ENCODE results near the gene MACO1.
"Not testable (repeated sequence)": the region's sequence is repeated elsewhere in the genome, so short reads cannot be mapped to it uniquely, and the experiment has no call there.

- not testable (repeated sequence) for TF ChIP-seq CTCF (IDR thresholded peaks at IDR 0.05; ENCODE audit: low read length); EZH2 (optimal IDR thresholded peaks at IDR 0.05; ENCODE audit: low read depth, low read length); EZH2phosphoT487 (IDR thresholded peaks at IDR 0.05; ENCODE audit: low read length)
Measured at GRCh38 chr1:25397549-25397948, 33.1 kb upstream of the MACO1 start.

All from MM.1S (cell line).